HG02884 (cell line): ENCODE data around the gene ICOS.
"Not testable (repeated sequence)": the region's sequence is repeated elsewhere in the genome, so short reads cannot be mapped to it uniquely, and the experiment has no call there.

Source experiments
- ATAC-seq: cut with Tn5 transposase; IDR thresholded peaks from one replicate; pipeline ENCODE4 v1.9.1; 2021; ENCODE audit warnings: mild to moderate bottlenecking, moderate library complexity; ENCODE audit not compliant: unreplicated experiment

Gene ICOS

DNA sequence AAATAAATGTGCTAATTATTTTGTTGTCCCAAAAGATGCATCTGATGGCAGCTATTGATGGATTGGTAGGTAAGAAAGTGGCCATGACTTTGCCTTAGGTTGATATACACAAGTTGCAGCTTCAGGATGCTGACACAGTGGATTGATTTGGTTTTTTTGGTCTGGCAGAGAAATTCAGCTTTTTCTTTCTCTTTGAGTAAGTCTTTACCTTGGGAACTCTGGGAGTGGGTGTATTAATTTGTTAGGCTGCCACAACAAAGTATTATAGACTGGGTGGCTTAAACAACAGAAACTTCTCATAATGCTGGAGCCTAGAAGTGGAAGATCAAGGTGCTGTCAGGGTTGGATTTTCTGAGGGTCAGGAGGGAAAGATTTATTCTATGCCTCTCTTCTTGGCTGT is 19.8 kb upstream of the ICOS start:
- ATAC-seq, result no peak

DNA sequence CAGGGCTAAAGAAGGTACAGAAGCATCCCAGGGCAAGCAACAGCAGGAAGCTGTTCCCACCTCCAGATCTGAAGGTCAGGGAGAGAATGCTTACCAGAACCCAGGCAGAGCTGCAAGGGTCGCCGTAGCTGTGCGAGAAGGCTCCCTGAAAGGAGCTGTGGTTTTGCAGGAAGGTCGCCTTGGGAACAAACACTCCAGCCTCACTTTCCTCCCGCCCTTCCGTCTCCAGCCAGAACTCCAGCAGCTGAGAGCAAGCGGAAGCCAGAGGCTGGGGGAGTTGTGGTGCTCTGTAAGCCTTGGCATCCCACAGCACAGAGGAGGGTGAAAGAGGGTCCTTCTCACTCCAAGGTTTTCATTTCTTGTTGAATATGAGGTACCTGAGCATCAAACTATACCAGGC is 18.3 kb upstream of the ICOS start:
- no peak for ATAC-seq

DNA sequence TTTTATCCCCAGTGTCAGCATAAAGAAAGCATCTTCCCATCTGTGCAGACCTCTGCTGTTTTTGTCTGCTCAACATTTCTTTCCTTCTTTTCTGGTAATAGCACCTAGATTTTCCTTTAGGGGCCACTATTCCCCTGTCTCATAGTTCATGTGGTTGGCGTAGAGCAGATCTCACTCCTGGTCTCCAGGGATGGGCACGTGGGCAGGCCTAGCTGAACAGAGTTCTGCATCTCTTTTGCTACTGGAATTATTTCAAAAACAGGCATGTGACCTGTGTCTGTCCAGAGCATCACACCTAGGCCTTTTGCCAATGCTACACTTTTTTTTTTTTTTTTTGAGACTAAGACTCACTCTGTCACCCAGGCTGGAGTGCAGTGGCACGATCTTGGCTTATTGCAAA is 17.7 kb upstream of the ICOS start:
- no peak for ATAC-seq

DNA sequence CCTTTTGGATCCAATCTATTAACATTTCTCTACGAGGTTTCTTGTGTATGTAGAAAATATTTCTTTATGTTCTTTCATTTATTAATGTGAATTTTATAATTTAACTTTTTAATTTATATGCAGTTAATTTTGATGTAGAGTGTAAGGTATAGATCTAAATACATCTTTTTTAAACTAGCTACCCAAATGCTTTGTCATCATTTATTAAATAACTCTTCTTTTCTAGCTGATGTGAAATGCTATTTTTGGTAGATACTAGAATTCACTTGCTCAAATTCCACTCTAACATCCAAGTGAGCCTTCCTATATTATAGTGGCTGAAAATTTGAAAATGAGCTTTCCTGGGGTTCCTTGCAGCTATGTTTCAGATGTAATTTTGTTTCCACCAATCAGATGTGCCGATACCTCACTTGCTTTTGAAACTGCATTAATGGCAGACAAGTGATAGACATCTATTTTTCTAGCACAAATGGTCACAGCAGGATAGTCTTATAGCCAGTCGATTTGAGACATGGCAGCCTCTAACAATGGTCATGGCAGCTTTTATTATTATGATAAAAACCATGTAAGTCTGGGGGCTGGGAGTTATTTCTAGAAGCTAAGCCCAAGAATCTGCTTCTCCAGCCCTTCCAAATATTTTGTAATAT is 10.9 kb upstream of the ICOS start:
- no peak for ATAC-seq

DNA sequence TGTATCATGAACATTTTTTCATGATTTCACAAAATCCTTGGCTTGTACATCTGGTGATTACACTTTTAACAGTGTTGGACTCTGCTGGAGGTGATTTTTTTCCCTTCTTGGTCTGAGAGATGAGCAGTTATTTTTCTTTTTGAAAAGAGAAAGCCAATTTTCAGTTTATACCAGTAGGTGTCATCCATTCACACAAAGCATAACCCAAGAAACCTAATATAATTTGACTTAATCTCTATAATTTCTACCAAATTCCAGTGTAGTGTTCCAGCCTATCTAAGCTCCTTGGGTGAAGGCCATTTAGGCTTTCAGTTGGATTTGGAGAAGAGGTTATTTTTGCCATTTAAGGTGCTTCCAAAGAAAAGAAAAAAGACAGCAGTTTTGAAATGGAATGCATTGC is 7.7 kb upstream of the ICOS start:
- no peak for ATAC-seq

DNA sequence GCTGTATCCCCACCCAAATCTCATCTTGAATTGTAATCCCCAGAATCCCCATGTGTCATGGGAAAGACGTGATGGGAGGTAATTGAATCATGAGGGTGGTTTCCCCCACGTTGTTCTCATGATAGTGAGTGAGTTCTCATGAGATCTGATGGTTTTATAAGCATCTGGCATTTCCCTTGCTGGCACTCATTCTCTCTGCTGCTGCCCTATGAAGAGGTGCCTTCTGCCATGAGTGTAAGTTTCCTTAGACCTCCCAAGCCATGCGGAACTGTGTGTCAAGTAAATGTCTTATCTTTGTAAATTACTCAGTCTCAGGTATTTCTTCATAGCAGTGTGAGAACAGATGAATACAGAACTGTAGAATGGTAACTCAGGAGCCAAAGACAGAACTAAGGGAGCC is 5.3 kb upstream of the ICOS start:
- ATAC-seq, result not testable (repeated sequence)

DNA sequence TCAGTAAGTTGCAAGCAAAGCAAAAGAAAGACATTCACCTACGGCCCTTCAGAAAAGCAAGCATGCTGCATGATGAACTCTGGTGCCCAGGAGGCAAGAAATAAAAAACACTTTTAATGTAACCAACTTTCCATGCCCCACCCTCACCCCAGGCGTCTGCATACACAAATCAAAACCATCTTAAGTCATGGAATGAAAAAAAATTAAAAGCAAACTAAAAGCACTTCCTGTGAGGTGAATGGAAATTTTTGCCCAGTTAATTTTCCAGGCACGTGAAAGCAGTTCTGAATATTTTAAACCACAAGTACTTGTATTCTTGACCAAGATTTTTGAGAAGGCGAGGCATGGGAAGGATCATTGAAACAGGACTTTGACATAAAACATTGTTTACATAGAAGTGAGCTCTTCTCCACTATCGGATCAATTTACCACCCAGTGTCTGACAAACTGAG is 2.5 kb upstream of the ICOS start:
- ATAC-seq, result no peak

DNA sequence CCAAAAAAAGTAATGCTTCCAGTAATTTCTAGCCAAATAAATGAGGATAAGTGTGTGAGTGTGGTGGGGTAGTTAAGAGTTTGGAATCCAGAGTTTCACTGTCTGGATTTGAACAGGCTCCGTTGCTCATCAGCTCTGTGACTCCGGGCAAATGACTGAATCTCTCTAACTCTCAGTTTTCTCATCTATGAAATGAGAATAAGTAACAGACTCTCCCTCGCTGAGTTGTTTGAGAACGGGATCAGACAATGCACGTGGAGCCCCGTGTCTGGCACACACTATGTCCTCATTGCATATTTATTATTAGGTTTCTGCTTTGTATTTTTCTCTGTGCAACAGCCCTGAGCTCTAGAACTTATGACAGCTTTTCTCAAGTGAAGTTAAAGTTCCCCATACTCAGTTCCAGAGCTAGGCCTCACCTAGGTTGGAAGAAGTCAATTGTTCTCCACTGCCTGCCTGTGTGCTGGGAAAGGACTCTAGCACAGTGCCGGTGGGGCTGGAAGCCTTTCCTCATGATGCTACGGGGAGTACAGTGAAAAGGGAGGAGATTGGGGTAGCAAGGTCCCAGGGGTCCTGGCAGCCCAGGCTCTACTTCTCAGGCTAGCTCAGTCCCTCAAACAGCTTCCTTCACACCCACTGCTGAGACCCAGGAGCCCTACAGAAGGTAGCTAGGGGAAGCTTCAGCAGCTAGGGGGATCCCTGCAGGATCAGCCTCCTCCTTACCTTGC is 1.7 kb upstream of the ICOS start:
- no peak for ATAC-seq

DNA sequence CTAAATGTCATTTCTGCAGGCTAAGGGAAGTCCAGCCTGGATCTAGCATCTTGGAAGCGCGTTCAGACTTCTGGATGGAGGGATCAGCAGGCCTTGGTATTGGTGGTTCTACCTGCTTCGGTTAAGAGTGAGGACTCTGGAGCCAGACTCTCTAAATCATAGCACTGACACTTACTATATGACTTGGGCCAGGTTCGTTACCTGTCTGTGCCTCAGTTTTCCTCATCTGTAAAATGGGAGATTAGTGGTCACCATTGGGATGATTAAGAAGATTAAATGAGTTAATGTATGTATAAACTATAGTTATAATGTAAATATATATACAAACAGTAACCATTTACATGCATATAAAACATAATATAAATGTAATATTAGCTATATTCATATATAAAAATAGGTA is 995 bp upstream of the ICOS start:
- no peak for ATAC-seq

DNA sequence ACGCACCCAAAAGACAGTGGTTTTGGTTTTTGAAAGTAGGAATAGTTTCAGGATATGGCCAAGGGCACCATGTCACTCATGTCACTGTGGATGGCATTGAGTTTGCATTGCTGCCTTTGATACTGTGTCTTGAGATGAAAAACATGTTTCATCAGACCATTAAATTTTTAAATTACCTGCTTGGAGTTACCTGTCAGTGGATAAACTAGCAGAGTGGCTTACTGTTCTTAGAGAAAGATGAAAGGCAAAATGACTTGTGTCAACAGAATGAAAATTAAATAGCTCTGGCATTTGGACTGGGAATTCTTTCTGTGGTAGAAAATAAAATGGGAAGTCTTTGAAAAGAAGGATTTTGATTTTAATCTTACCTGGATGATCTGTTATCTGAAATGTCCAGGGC is 386 bp downstream of the ICOS start:
- no peak for ATAC-seq

DNA sequence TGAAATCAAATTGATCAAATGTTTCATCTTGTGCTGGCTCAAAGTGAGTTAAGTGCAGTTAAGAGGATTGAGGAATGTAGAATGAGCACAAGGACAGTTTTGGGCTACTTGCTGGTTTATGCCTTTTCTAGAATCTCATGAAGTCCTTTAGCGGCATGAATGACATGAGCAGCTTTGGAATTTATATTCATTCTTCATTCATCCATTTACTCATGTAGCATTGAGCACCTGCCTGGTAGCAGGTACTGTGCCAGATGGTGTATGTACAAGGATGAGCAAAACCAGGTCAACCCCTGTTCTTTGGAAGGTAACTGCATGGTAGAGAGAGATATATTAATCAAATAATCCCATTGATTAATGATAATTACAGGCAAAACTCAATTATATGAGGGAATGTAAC is 1.2 kb downstream of the ICOS start:
- no peak for ATAC-seq

DNA sequence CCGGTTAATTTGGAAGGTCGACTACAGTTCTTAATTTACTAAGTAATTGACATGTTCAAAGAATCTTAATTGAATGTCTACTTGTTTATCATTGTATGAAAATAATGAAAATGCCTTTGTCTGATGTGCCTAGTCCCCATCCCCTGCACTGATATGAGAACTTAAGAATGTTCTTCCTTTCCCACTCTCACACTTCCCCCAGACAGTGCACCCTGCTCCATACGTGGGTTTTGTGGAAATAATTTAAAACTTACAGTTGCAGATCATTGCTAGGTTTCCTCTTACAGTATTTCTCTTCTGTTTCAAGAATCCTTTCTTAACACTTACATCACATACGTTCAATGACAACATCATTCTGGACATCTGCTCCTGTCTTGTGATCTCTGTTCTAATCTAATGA is 3.5 kb downstream of the ICOS start:
- ATAC-seq, result no peak

DNA sequence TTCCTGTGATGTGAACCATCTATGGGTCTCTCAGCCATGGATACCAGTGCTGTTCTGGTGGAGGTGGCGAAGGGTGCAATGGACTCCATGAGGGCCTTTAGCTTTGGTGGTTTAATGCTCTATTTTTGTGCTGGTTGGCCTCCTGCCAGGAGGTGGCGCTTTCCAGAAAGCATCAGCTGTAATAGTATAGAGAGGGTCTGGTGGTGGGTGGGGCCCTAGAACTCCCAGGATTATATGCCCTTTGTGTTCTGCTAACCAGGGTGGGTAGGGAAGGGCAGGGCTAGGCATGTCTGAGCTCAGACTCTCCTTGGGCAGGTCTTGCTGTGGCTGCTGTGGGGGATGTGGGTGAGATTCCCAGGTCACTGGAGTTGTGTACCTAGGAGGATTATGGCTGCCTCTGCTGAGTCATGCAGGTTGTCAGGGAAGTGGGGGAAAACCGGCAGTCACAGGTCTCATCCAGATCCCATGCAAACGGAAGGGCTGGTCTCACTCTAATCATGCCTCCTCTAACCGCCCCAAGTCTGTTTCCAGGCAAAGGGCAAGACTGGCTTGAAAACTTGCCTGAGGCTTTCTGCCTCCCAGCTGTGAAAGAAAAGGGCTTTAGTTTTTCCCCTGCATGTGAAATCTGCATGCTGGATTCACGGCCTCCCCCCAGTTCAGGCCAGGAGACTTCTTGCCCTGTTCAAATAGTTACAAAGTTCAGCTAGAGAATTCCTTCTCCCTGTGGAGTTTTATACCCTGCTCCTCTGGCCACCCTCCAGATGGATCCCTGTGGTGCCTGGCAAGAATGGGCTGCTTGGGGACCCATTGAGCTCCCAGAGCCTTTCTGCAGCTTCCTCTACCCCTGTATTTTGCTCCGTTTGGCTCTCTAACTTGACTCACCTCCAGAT is 7.2 kb downstream of the ICOS start:
- ATAC-seq, result not testable (repeated sequence)

DNA sequence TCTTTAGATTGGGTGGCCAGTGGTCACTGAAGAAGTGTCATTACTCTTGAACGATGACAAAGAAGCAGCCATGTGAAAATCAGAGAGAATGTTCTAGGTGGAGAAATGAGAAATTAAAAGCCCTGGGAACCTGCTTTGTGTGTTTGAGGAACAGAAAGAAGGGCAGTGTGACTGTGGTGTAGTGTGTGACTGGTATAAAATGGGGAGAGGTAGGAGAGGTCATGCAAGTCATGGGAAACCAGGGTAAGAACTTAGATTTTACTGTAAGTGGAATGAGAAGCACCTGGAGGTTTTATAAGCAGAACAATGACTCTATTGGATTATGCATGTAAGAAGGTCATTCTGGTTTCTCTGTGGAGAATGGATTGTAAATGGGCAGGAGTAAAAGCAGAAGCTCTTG is 12.2 kb downstream of the ICOS start:
- ATAC-seq, result no peak

DNA sequence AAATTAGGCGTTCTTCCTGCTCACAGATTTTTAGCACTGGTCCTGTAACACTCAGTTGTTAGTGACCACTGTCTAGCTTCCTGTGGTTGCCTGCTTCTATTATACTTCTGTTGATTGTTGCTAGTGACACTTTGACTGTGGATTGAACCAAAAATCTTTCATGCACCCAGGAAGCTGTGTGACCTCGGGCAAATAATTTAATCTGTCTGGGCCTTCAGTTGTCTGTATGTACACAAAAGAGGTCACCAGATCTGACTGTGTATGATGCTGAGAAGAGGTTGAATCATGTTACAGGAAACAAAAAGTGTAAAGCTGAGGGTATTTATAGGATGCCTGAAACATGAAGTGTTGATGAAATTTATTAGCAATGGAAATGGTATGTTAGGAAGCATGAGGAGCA is 12.7 kb downstream of the ICOS start:
- ATAC-seq, result no peak

DNA sequence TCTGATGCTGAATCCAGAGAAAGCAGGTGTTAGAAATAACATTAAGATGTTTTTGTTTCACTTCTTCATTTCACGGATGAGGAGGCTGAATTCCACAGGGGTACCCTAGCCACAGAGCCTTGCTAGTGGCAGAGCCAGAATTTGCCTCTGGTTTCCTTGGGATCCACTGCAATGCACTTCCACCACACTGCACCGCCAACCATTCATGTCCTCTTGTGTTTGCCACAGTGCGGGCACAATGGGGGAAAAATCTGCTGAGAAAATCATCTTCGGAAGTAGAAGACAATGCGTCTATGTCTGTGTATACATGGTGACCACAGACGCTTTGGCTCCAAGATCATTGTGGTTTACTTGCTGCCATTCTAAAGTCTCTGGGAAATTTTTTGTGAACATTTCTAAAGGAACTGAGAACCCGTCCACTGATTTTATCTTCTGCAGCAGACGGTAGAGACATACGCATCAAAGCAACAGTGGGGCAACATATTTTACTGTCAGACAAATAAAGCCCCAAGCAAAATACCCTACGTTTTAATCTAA is 14.9 kb downstream of the ICOS start:
- ATAC-seq, result peak; percentile 68

DNA sequence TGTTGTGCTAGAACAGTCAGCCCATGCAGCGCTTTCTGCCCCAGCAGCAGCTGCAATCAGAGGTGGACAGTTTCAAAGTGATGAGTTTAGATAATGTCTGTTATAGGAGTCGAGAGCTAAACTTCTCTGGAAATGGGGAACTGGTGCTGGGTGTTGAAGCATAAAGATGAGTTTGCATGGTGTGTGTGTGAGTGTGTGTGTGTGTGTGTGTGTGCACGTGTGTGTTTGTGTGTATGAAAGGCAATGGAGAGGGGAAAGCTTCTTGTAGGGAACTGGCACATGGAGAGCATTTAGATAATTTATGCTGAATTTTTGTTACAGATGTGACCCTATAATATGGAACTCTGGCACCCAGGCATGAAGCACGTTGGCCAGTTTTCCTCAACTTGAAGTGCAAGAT is 22.7 kb downstream of the ICOS start:
- no peak for ATAC-seq

DNA sequence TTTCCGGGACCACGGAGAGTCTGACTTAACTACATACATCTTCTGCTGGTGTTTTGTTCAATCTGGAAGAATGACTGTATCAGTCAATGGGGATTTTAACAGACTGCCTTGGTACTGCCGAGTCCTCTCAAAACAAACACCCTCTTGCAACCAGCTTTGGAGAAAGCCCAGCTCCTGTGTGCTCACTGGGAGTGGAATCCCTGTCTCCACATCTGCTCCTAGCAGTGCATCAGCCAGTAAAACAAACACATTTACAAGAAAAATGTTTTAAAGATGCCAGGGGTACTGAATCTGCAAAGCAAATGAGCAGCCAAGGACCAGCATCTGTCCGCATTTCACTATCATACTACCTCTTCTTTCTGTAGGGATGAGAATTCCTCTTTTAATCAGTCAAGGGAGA is 23.1 kb downstream of the ICOS start:
- ATAC-seq, result no peak

DNA sequence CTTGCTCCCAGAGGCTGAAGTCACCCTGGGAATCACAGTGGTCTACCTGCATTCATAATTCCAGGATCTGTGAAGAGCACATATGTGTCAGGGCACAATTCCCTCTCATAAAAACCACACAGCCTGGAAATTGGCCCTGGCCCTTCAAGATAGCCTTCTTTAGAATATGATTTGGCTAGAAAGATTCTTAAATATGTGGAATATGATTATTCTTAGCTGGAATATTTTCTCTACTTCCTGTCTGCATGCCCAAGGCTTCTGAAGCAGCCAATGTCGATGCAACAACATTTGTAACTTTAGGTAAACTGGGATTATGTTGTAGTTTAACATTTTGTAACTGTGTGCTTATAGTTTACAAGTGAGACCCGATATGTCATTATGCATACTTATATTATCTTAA is 24.2 kb downstream of the ICOS start:
- no peak for ATAC-seq

DNA sequence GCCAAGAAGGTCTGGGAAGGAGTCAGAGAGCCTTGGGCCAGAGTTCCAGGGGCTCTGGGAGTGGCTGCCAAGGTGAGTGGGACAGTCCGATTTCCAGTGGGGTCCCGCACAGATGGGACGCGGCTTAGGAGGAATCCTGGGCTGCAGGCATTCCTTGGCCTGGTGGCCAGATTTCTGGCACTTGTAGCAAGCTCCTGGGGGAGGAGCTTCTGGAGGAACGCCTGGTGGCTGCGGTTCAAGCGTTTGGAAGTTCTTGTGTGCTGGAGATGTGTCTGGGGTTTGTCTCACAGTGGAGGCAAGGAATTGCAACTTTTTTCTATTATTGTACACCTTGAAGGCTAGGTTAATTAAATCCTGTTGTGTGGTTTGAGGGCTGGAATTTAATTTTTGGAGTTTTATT is 28.6 kb downstream of the ICOS start:
- ATAC-seq, result not testable (repeated sequence)

DNA sequence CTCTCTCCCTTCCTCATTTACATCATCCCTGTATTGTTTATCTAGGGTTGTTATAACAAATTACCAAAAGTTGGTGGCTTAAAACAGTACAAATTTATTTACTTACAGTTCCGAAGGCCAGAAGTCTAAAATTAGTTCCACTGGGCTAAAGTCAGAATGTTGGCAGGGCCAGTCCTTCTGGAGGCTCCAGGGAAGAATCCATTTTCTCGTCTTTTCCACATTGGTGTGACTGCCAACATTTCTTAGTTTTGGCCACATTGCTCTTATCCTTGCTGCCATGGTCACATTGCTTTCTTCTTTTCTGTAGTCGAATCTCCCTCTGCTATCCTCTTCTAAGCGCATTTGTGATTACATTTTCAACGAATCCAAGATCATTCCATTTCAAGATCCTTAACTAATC is 34.7 kb downstream of the ICOS start:
- no peak for ATAC-seq

DNA sequence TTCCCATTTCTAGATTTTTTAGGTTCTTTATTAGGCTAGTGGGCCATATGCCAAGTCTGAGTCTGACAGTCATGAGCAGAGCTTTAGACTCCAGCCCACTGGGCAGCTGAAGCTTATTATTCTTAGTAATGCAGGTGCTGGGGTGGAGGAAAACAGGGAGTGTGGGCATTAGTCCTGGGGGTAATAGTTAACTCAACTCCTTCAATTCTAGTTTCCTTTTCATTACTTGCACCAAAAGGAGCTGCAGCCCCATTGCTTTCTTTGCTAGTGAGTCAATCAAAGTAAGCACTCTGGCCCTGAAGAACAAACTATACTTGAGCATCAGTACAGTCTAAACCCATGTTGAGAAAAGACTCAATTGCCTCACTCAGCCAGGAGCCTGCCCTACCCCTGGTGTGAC is 35.5 kb downstream of the ICOS start:
- ATAC-seq, result no peak
